T-helper 2 cell (primary cell): Measurements from ENCODE around the gene ZMYND8.
"Not testable (repeated sequence)": the region's sequence is repeated elsewhere in the genome, so short reads cannot be mapped to it uniquely, and the experiment has no call there.

Experiments used
- DNase-seq, 5 experiments: peaks; one replicate each; pipeline versions ENCODE4 v3.0.0 to v3.0.0-alpha.2; 2012 to 2022

The ZMYND8 gene

DNA sequence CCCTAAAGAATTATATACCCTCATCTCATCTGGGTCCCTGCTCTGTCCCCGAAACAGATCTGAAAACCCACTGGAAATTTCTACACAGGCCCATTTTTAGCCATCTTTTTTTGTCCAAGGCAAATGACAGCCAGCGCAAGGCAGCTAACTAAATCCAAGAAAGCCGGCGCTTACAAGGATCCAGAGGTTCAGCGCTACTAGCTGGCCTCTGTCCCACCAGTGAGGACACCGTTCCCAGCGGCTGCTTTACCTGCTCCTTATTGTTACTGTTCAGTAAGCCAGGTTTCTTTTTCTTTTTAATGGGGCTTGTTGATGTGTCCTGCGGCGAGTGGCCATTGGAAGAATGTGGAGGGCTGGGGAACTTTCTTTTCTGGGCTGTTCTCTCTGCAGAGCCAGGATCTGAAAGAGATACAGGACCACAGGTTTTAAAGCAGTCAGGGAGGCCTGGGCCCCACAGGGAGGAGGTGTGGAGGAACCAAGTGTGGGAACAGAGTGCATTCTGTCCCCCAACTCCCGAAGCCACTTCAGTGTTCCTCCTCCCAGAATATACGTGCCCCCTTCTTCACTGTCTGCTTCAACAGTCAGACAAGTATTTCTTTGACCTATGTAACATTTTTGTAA lies 46.6 kb downstream of the ZMYND8 start:
- DNase-seq: no peak

GRCh38 chr20:47309394-47309793 lies 47.1 kb downstream of the ZMYND8 start:
- no peak for DNase-seq

DNA sequence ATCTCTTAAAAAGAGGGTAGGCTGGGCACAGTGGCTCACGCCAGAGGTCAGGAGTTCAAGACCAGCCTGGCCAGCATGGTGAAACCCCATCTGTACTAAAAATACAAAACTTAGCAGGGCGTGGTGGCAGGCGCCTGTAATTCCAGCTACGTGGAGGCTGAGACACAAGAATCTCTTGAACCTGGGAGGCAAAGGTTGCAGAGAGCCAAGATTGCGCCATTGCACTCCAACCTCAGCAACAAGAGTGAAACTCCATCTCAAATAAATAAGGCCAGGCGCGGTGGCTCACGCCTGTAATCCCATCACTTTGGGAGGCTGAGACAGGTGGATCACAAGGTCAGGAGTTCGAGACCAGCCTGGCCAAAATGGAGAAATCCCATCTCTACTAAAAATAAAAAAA lies 48.9 kb downstream of the ZMYND8 start:
- not testable (repeated sequence) for DNase-seq

- DNase-seq: no peak
Measured at GRCh38 chr20:47306755-47307370, 49.6 kb downstream of the ZMYND8 start.

DNA sequence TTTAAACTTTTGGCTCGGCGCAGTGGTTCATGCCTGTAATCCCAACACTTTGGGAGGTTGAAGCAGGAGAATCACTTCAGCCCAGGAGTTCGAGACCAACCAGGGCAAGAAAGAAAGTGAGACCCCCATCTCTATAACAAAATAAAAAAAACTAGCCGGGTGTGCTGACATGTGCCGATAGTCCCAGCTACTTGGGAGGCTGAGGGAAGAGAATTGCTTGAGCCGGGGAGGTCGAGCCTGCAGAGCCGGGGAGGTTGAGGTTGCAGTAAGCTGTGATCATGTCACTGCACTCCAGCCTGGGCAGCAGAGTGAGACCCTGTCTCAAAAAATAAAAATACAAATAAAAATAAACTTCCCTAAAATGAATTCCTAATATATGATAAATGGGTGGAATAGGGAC lies 50.4 kb downstream of the ZMYND8 start:
- DNase-seq: no peak

DNA sequence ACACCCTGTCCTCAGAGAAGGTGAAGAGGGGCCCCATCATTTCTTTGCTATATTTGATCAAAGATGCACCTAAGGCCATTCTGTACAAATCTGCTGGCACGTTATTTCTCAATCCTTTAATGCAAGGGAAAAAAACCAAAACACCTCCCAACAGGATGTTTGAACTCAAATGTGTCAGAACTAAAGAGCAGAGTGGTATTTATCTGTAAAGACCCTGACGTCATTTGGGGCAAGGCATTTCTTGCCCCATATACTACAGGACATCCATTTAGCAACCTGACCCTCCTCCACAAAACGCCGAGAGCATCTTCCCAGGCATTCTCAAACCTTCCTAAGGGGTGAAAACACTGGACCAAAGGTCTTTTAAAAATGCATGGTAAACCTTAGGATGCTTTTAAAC lies 50.8 kb downstream of the ZMYND8 start:
- peak in 2 of 5 experiments; percentile 12 to 30 for DNase-seq

DNA sequence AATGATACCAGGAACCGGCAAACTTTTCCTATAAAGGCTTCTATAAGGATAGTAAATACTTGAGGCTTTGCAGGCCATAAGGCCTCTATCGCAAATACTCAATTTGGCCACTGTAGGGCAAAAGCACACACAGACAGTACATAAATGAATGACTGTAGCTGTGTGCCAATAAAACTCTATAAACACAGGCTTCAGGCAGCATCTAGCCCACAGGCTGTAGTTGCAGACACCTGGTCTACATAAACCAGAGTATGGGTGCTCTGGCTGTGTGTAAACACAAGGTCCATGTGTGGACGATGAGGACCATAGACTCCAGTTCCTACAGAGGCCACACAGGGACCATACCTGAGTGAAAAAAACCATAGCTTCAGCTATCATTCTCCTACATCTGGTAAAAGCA lies 52.2 kb downstream of the ZMYND8 start:
- no peak for DNase-seq

GRCh38 chr20:47303736-47304135 lies 52.8 kb downstream of the ZMYND8 start:
- DNase-seq: no peak

DNA sequence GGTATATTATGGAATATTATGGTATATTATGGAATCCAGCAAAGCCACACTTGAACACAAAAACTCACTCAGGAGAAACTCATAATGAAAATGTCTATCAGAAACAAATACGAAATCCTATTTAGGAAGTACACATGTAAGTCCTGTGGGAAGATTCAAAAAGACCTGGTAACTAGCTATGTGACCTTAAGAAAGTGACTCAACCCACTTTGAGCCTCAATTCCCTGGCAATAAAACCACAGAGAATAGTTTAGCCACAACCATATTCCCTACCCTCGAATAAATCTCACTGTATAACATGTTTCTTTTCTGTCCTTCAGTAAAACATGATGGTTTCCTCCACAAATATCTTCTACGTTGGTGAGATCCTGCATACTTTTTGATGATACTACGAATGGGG lies 56.4 kb downstream of the ZMYND8 start:
- no peak for DNase-seq

DNA sequence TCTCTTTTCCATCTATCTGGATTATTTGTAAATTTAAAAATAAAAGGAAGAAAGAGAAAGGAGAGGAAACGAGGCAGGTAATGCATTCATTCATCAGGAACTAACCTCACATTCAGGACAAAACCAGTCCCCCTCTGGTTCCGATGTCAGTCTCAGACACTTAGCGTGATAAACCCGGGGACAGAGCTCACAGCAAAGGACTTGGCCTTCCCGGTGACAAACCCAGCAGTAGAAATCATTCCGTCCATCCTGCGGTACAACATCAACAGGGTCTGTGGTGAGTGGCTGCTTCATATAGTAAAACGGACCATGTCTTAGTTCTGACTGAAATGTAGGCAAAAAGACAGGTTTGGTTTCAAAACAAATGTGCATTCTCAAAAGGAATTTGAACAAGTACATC lies 57.9 kb downstream of the ZMYND8 start:
- DNase-seq: no peak

- no peak for DNase-seq
Measured at GRCh38 chr20:47297746-47298145, 58.8 kb downstream of the ZMYND8 start.

GRCh38 chr20:47296950-47297349 lies 59.5 kb downstream of the ZMYND8 start:
- DNase-seq: no peak

- DNase-seq: no peak
Measured at GRCh38 chr20:47295921-47296426, 60.5 kb downstream of the ZMYND8 start.

DNA sequence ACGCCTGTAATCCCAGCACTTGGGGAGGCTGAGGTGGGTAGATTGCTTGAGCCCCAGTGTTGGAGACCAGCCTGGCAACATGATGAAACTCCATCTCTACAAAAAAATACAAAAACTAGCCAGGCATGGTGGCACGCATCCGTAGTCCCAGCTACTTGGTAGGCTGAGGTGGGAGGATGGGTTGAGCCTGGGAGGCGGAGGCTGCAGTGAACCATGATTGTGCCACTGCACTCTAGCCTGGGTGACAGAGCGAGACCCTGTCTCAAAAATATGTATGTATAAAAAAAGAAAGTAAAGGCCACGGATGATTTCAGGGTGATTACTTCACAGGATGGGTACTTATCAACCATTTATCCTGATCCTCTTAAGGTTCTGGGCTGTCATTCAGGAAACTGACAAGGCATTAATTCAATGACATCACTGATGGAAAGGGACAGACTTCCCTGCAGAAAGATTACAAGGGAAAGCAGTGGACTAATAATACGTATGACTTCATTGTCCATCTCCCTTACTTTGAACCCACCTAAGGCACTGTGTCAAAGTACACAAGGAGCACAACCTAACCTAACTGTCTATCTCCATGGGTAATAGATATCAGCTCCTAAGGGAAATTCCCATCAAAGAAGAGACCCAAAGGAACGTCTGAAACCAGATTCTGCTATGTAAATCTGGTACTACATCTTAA lies 61.2 kb downstream of the ZMYND8 start:
- no peak for DNase-seq

DNA sequence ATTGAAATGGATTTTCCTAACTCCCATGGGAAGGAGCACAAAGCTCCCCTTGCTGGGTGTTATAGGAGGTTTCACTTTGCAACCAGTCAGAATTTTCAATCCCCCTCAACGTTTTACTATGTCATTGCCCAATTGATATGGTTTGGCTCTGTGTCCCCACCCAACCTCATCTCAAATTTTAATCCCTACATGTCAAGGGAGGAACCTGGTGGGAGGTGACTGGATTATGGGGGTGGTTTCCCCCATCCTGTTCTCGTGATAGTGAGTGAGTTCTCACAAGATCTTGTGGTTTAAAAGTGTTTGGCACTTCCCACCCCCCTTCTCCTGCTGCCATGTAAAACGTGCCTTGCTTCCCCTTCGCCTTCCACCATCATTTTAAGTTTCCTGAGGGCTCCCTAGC lies 62.9 kb downstream of the ZMYND8 start:
- DNase-seq: no peak

GRCh38 chr20:47292581-47292980 lies 63.9 kb downstream of the ZMYND8 start:
- no peak for DNase-seq

GRCh38 chr20:47290666-47291430 lies 65.7 kb downstream of the ZMYND8 start:
- DNase-seq: no peak

GRCh38 chr20:47290008-47290407 lies 66.5 kb downstream of the ZMYND8 start:
- DNase-seq: no peak

- DNase-seq: no peak
Measured at GRCh38 chr20:47289096-47289495, 67.4 kb downstream of the ZMYND8 start.

- not testable (repeated sequence) for DNase-seq
Measured at GRCh38 chr20:47288530-47288929, 68.0 kb downstream of the ZMYND8 start.

DNA sequence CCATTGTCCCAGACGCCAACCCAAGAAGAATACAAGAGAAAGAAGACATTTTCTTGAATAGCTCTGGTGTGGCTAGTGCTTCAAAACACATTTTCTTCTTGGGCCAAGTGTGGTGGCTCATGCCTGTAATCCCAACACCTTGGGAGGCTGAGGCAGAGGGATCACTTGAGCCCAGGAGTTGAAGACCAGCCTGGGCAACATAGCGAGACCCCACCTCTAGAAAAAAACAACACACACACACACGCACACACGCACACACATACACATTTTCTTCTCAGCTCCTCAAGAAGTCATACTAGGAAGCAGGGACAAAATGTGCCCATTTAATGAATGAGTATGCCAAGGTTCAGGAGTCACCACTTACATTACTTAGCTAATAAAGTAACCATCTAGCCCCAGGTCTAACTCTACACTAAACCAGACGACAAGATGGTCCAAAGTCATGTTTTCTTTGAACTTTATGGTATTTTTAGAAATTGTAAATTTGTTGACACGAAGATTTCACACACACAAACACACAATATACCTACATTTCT lies 68.8 kb downstream of the ZMYND8 start:
- no peak for DNase-seq

DNA sequence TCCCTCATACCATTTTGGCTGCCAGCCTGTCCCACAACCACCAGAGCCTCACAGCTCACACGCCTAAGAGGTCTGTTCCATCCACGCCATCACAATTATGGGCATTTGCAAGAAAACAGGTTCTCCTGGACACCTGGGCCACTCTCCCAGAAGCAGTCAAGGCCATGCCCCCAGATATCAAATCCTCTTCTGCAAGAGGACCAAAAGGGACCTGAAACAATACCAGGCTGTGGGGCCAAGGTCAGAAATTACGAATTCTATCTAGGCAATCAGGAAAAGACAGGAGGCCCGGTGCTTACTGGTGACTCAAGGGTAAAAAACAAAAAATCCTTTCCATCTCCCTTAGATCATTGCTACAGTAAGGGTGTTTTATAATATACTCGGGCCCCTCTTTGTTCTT lies 69.8 kb downstream of the ZMYND8 start:
- DNase-seq: no peak

DNA sequence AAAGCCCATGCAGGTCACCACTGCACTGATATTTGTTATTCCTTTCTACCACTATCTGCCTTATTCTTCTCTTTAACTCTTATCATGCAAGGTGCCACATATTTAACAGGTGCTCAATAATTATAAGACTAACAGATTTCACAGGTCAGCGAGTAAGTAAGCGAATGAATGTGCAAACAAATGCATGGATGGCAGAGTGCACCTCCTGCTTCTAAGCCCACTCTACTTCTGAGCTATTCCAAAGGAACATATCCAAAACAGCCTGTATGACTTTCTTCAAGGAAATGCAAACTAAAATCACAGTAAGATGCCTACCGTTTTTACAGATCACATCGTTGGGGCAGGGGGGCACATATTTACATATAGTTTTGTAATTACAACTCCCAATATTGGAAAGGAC lies 71.3 kb downstream of the ZMYND8 start:
- DNase-seq: no peak
